GM21619 (cell line): Measurements from ENCODE around the gene FANK1.
A peak's percentile ranks its signal among the peaks of the same experiment; 100 is the strongest.

ENCODE experiments used
- ATAC-seq: cut with Tn5 transposase; IDR thresholded peaks from one replicate; pipeline ENCODE4 v1.9.1; 2021; ENCODE audit not compliant: unreplicated experiment

The FANK1 gene

GRCh38 chr10:125896088-125896934 is at the start of gene FANK1:
Gene FANK1, plus strand, starts transcription at chr10:125896564. Its CDS starts 79 bp downstream, at chr10:125896643.
- ATAC-seq: peak; percentile 89

DNA sequence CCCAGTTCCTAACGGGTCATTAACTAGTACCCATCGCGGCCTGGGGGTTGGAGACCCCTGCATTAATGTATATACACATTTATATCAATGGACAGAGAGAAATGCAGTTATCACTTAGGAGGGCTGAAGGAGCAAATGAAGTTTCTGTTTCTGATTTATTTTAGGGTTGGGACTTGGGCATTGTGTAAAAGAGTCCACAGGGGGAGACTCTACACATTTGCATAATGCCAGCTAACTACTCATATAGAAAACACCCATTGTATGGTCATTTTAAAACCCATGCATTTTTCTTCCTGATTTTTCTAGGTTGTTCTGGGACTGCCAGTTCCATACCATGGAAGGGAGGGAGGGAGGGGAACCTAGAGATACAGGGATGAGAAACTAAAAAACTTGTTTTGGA is 49.5 kb upstream of the FANK1 start:
- peak; percentile 46 for ATAC-seq

- ATAC-seq: no peak
Observed at GRCh38 chr10:125848371-125848770, 48.0 kb upstream of the FANK1 start.

DNA sequence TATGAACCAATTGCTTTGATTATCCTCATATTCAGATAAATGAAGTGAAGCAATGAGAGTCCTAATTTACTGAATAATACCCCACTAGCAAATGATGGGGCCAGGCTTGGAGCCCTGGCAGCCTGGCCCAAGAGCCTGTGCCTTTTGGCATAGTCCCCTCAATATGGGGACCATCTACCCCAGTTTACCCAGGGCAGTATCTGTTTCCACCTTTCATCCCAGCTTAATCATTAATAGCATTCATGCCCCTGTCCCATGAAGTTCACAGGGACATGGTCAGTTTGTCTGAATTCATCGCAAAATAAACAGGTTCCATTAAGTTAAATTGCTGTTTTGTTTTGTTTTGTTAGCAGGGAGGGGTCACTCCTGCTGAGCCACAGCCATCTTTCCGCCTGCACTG is 47.5 kb upstream of the FANK1 start:
- ATAC-seq: no peak

DNA sequence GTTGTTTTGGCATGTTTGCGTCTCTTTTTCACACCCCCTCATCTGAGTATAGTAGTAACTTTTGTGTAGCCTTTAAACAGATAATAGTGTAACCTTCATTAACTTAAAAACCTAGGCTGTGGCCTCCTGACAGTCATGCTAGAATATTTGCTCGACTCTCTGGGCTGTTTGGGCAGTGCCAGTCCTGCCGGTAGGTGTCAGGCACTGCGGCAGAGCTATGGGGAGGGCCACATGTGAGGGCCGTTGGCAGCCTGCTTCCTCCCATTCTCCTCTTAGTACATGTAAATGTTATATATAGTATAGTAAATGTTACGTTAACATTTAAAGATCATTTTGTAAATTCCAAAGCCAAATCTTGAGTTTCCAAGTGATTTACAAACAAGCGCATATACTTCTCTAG is 46.9 kb upstream of the FANK1 start:
- ATAC-seq: no peak

GRCh38 chr10:125850766-125851731 is 45.3 kb upstream of the FANK1 start:
- no peak for ATAC-seq

- no peak for ATAC-seq
Observed at GRCh38 chr10:125852487-125852886, 43.9 kb upstream of the FANK1 start.

GRCh38 chr10:125857185-125857760 is 39.1 kb upstream of the FANK1 start:
- no peak for ATAC-seq

- ATAC-seq: no peak
Observed at GRCh38 chr10:125859128-125859817, 37.1 kb upstream of the FANK1 start.

- no peak for ATAC-seq
Observed at GRCh38 chr10:125865120-125865519, 31.2 kb upstream of the FANK1 start.

DNA sequence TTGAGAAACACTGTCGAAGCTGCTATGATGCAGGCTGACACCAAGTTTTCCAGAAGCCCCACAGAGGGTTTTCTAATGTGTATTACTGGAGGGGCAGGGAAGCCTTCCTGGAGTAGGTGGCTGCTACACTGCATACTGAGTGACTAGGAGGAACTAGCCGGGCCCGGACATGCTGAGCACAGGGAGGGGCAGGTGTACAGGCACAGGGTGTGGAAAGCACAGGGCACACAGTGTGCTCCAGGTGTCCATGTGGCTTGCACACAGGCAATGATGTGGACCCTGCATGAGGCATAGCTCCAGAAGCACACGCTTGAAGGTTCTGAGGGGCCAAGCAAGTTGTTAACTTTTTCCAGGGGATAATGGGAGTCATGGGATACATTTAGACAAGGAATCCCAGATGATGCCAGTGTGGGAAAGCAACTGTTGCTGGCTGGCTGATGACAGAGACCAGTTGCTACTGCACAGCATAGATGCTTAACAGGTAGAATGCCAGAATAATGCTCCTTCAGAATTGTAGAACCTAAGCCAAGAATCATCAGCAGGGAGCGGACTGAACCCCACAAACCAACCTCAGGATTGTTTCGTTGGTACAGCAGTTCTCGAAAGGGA is 29.8 kb upstream of the FANK1 start:
- ATAC-seq: no peak

GRCh38 chr10:125868372-125868975 is 27.9 kb upstream of the FANK1 start:
- ATAC-seq: peak; percentile 84

DNA sequence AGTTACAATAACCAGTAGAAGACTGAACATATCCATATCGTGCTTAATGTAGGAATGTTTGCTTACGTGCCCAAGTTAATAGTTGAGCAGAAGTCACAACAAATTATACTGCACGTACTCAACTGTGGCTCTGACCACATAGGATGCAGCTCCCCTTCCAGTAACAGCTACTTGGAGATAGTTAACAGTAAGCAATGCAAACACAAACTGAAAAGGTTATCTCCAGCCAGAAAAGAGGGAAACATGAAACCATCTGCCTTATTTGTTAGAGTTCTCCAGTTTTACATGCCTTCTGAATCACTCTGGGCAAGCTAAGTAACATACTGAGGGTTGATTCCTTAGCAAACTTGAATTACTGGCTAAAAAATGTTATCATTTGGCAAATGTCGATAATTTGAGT is 25.0 kb upstream of the FANK1 start:
- ATAC-seq: no peak

GRCh38 chr10:125878957-125879835 is 17.2 kb upstream of the FANK1 start:
- ATAC-seq: no peak

DNA sequence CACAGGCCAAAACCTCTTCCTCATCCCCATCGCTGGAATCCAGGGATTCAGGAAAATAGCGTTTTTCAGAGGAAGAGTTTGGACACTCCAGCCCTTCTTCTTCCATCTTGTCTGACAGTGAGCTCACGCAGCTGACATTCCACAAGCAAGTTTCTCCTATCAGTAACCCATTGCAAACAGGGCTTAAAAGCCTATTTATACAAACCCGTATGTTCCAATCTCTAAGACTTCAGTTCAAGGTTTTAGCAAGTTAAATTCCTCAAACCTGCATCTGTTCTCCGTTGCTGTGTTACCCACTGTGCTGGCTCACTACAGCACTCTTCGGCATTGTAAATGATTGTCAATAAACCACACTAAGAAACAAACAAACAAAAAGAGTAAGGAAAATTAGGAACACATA is 15.6 kb upstream of the FANK1 start:
- no peak for ATAC-seq

DNA sequence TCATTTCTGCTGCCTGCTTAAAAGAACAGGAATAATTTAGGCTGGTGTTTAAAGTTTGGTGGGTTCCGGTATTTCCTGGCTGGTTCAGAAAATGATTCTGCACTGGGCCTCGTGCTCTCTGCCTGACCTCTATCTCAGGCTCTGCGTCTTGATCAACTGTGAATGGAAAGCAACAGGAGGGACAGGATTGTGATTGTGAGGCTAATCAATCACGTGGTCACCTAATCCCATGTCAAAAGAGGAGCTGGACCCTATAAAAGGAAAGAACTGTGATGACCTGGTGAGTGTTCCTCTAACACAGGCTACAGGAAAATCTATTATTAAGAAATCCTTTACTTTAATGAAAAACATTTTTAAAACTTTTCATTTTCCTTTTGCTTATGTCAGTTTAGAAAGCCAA is 15.2 kb upstream of the FANK1 start, which contains the start of gene DHX32:
DHX32 (minus strand) TSS at position 101 of the 400 bp plus-strand sequence. CDS start 468 bp downstream, outside the sequence.
- no peak for ATAC-seq

DNA sequence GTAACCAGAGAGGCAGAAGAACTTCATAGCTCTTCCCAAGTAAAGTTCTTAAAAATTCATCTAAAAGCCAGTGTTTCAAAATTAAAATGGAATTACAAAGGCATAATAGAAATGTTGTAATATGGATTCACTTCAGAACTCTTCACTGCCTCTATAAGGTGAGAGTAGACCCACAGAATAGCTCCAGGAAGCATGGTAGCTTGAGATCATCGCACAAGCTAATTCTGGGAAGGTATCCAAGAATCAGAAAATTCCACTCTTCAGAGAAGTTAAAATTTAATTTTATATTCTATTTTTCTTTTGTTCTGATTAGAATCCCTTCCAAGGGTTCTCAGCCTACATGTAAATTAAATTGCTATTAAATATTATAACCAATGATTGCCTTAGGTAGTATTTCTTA is 13.8 kb upstream of the FANK1 start:
- no peak for ATAC-seq

DNA sequence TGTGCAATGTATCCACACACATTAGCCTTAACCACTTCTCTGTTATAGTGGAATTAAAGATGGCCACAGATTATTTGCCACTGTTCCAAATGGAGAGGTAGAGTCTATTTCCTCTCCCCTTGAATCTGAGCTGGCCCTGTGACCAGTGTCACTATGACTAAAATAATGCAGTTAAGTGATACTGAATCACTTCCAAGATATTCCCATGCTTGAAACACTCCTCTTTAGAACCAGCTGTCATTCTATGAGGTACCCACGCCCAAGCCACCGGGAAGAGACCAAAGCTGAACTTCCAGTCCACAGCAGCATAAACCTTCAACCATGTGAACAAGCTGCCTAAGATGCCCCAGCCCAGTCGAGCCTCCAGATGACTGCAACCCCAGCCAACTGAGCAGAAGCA is 13.2 kb upstream of the FANK1 start:
- ATAC-seq: no peak
